BJ (cell line): Measurements from ENCODE around the gene PHLDA3. TPM values are rescaled to one million over a fixed set of nuclear protein-coding genes. Genes with fewer than 3 reads are reported as not detected.

Source experiments
- CTCF ChIA-PET: fragments of 350-600 bp; formaldehyde crosslinking; extraction: SDS; loops from one replicate; lab custom pipeline; 2021; ENCODE audit warnings: antibody characterized with exemption, inconsistent platforms; lab: Yijun Ruan, JAX
- POLR2A ChIA-PET: fragments of 300-600 bp; sonication (Branson Sonifier 250); formaldehyde crosslinking; extraction: SDS; loops from one replicate; lab custom pipeline; 2021; ENCODE audit warnings: antibody characterized with exemption; lab: Charles Lee
- DNase-seq: peaks from one replicate; pipeline ENCODE4 v3.0.0-alpha.2; 2011; ENCODE audit warnings: low read depth
- H3K27me3 ChIP-seq: 2 replicates; pipeline ENCODE4 v1.6.0; 2011; ENCODE audit warnings: low read length; ENCODE audit not compliant: control insufficient read depth, insufficient read depth
- H3K36me3 ChIP-seq: 2 replicates; pipeline ENCODE4 v1.5.1; 2011; ENCODE audit warnings: low read length; ENCODE audit not compliant: control insufficient read depth, insufficient read depth
- H3K4me3 ChIP-seq: 2 replicates; pipeline ENCODE4 v1.5.1; 2011; ENCODE audit warnings: low read depth, mild to moderate bottlenecking, control low read depth, low read length
- polyA plus RNA-seq: library from polyadenylated mRNA; depleted of rRNA; stranded (reverse); fragments of >200 nt; gene quantifications from 2 replicates; pipeline ENCODE4 v1.2.3, GENCODE V29; 2011
- TF ChIP-seq, protein P1 (sequence below): IDR thresholded peaks from 2 replicates; pipeline ENCODE4 v1.5.1; 2011; ENCODE audit warnings: low read depth, mild to moderate bottlenecking, control low read depth, inconsistent platforms, low read length, moderate library complexity; ENCODE audit not compliant: insufficient read depth

PHLDA3 gene
- polyA plus RNA-seq, 1 experiment = 130 TPM

DNA sequence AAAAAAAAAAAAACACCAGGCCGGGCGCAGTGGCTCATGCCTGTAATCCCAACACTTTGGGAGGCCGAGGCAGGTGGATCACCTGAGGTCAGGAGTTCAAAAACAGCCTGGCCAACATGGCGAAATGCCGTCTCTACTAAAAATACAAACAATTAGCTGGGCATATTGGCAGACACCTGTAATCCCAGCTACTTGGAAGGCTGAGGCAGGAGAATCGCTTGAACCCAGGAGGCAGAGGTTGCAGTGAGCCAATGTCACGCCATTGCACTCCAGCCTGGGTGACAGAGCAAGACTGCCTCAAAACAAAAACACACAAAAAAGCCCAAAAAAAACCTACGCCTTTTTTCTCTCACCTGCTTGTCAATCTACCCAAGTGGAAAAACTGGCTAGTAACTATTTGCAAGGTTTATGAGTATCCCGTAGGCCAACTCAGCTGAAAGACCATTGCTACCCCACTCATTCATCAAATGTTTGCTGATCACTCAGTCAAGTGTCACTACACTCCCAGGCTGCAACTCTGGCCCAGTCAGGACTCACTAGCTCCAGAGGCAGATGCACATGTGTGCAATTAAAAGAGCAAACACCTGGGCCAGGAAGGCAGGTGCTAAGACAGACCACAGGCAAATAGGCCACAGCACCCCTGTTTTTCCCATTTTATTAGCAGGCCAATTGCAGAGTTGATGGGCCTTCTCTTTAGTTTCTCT, 36.0 kb upstream of the PHLDA3 start:
- no peaks in the 10 kb centered on the region for H3K36me3 ChIP-seq
- H3K27me3 ChIP-seq = no peaks in the 10 kb centered on the region
- H3K4me3 ChIP-seq = peak overlapping the region; percentile 69
- no peak for DNase-seq
- ChIA-PET POLR2A (interaction anchor here (1.6 to 2.4 kb wide), 2 partner anchors 36 to 44 kb away, joined by 4 to 6 read pairs; partner anchors contain the start of gene PHLDA3), CTCF (interaction anchor here (1.2 to 27.3 kb wide), 6 partner anchors 7 to 69 kb away, joined by 3 to 650 read pairs (median 14); no protein-coding TSS in a partner anchor)
- TF ChIP-seq, protein P1, sequence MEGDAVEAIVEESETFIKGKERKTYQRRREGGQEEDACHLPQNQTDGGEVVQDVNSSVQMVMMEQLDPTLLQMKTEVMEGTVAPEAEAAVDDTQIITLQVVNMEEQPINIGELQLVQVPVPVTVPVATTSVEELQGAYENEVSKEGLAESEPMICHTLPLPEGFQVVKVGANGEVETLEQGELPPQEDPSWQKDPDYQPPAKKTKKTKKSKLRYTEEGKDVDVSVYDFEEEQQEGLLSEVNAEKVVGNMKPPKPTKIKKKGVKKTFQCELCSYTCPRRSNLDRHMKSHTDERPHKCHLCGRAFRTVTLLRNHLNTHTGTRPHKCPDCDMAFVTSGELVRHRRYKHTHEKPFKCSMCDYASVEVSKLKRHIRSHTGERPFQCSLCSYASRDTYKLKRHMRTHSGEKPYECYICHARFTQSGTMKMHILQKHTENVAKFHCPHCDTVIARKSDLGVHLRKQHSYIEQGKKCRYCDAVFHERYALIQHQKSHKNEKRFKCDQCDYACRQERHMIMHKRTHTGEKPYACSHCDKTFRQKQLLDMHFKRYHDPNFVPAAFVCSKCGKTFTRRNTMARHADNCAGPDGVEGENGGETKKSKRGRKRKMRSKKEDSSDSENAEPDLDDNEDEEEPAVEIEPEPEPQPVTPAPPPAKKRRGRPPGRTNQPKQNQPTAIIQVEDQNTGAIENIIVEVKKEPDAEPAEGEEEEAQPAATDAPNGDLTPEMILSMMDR = no peak

DNA sequence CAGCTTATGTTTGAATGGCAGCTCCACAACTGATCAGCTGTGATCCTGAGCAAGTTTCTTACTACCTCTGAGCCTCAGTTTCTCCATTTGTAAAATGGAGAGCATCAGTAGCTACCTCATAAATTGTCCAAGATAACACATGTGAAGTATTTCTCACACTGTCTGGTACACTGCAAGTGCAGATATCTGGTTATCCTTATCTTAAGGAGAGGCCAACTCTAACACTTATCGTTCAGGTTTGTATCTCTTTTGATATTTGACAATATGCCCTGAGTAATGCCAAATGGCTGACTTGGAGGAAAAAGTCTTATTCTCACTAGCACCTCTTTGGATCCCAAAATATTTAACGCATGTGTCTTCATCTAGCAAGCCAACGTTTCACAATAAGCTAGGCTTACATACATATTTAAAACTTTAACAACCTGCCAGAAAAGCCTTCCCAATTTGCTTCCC, 35.2 kb upstream of the PHLDA3 start:
- no peak for DNase-seq
- H3K4me3 ChIP-seq = peak overlapping the region; percentile 27
- H3K36me3 ChIP-seq = no peaks in the 10 kb centered on the region; the same call in 1 of the 2 replicates
- no peaks in the 10 kb centered on the region for H3K27me3 ChIP-seq
- ChIA-PET POLR2A (interaction anchor here (0.8 to 2.4 kb wide), 5 partner anchors 15 to 43 kb away, joined by 3 to 6 read pairs (median 4); partner anchors contain the start of gene PHLDA3), CTCF (interaction anchor here (1.3 to 27.3 kb wide), 6 partner anchors 8 to 68 kb away, joined by 6 to 650 read pairs (median 14); no protein-coding TSS in a partner anchor)
- TF ChIP-seq, protein P1 = no peak

DNA sequence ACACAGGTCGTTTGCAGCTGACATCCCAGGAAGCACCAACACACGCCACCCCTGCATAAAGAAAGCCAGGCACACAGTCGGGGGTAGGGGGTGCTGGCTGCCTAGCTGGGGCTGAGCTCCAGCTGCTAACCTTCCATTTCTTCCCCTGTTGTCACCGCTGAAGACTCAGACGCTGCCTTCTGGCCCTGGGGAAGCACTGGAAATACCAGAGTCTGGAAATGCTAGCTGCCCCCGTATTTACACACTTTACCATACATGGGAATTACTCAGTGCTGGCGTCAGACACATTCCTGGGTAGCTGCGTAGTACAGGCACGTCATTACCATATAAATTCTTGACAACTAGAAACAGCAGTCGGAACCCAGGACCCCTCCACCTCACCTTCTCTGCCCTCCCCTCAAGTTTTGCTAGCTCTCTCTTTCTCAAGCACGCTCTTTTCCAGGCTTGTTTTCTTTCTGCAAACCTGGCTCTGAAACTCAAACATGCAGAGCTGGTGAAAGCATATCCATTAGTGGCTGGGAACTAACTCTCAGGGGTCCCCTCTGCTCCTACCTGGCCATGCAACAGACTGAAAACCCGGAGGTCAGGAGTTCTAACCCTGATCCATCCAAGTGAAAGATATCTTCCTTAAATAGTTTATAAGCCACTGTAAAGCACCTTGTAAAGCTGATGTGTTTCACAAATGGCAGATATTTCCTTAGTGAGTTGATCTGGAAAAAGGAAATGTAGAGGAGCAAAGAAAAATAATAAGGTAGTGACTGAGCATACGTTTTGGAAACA, 34.6 kb upstream of the PHLDA3 start:
- Histone ChIP-seq H3K4me3 (peak overlapping the region; percentile 27), H3K27me3 (no peaks in the 10 kb centered on the region), H3K36me3 (peaks cover 3% of the 10 kb centered on the region)
- peak; percentile 94 for DNase-seq
- CTCF ChIA-PET = interaction anchor here (1.3 to 27.3 kb wide), 6 partner anchors 9 to 68 kb away, joined by 6 to 650 read pairs (median 14); no protein-coding TSS in a partner anchor
- POLR2A ChIA-PET = interaction anchor here (0.6 to 2.4 kb wide), 7 partner anchors 14 to 145 kb away, joined by 3 to 6 read pairs (median 4); partner anchors contain the start of gene PHLDA3
- TF ChIP-seq, protein P1 = 0 out of 2 replicates have a peak, but pooled peaks have one; percentile 3

DNA sequence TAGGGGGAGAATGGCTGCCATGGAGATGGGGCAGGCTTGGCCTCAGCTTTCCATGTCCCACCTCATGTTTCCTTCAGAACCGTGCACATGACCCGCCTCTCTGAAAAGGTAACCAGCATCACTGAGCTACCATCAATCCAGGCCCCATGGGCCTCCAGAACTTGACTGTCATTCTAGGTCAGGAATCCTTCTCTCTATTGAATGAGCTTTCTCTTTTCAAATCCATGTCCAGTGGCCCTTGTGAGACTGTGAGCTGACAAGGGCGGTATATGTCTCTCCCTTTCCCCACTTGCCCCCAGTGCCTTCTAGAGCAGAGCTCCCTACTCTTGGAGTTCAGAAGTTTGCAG, 33.5 kb upstream of the PHLDA3 start:
- no peaks in the 10 kb centered on the region for H3K27me3 ChIP-seq
- ChIA-PET CTCF (interaction anchor here (1.2 to 27.3 kb wide), 6 partner anchors 8 to 290 kb away, joined by 3 to 650 read pairs (median 14); no protein-coding TSS in a partner anchor), POLR2A (interaction anchor here (2.4 kb wide), 1 partner anchor 41 kb away, joined by 6 read pairs; no protein-coding TSS in a partner anchor)

More for the DNA sequence above, 33.5 kb upstream of the PHLDA3 start:
- TF ChIP-seq, protein P1 = no peak
- no peak for DNase-seq
- peaks cover 3% of the 10 kb centered on the region for H3K36me3 ChIP-seq
- H3K4me3 ChIP-seq = no peak overlapping the region
